OCI-LY7 (cell line): ENCODE measurements around the gene KCTD18. TPM values are rescaled to one million over a fixed set of nuclear protein-coding genes. Genes with fewer than 3 reads are reported as not detected.

Experiments used
- BruUV-seq: library from RNA; stranded (reverse); fragments of 400-500 nt; replicated peaks from 2 replicates; lab custom pipeline; 2021; lab: Mats Ljungman, UMichigan
- CTCF ChIA-PET: fragments of 300-600 bp; sonication (Branson Sonifier 250); formaldehyde crosslinking; loops from one replicate; lab custom pipeline; 2022; ENCODE audit warnings: antibody characterized with exemption; ENCODE audit not compliant: unreplicated experiment; lab: Charles Lee
- POLR2A ChIA-PET: fragments of 300-600 bp; sonication (Branson Sonifier 250); formaldehyde crosslinking; loops from one replicate; lab custom pipeline; 2022; ENCODE audit warnings: antibody characterized with exemption; lab: Charles Lee
- DNase-seq: peaks from one replicate; pipeline ENCODE4 v3.0.0-alpha.2; 2015; ENCODE audit warnings: low spot score
- H2AFZ ChIP-seq: fragments of 200-600 bp; sonication (generic), shearing (Covaris generic); 2 replicates; pipeline ENCODE4 v1.6.1; 2014; ENCODE audit warnings: mild to moderate bottlenecking, antibody characterized with exemption, low read length, moderate library complexity
- H3K27ac ChIP-seq: fragments of 200-600 bp; sonication (generic); 2 replicates; pipeline ENCODE4 v1.5.1; 2014; ENCODE audit warnings: mixed run types, low read depth, mild to moderate bottlenecking, moderate library complexity, low read length, inconsistent platforms; ENCODE audit not compliant: poor library complexity, severe bottlenecking
- H3K36me3 ChIP-seq: fragments of 200-600 bp; sonication (generic); 2 replicates; pipeline ENCODE4 v1.6.1; 2014; ENCODE audit warnings: mild to moderate bottlenecking, antibody characterized with exemption, low read length, moderate library complexity, mixed read lengths; ENCODE audit not compliant: insufficient read depth
- H3K4me1 ChIP-seq: fragments of 200-600 bp; sonication (generic); 2 replicates; pipeline ENCODE4 v1.5.1; 2014; ENCODE audit warnings: mild to moderate bottlenecking, low read length; ENCODE audit not compliant: insufficient read depth, poor library complexity, severe bottlenecking
- H3K4me2 ChIP-seq: fragments of 200-600 bp; sonication (generic); 2 replicates; pipeline ENCODE4 v1.6.1; 2014; ENCODE audit warnings: mild to moderate bottlenecking, low read length
- H3K4me3 ChIP-seq: fragments of 200-600 bp; sonication (generic); 2 replicates; pipeline ENCODE4 v1.5.1; 2014; ENCODE audit warnings: mild to moderate bottlenecking, low read depth, low read length; ENCODE audit not compliant: poor library complexity, severe bottlenecking
- H3K79me2 ChIP-seq: fragments of 200-600 bp; sonication (generic); 2 replicates; pipeline ENCODE4 v1.6.1; 2016; ENCODE audit warnings: low read depth, mild to moderate bottlenecking, low read length, moderate library complexity, mixed read lengths; ENCODE audit not compliant: insufficient read depth
- H3K9me2 ChIP-seq: fragments of 200-600 bp; sonication (generic); 2 replicates; pipeline ENCODE4 v1.6.1; 2016; ENCODE audit warnings: mild to moderate bottlenecking, low read length, mixed read lengths; ENCODE audit not compliant: insufficient read depth
- H3K9me3 ChIP-seq: fragments of 200-600 bp; sonication (generic); 2 replicates; pipeline ENCODE4 v1.6.1; 2014; ENCODE audit warnings: mild to moderate bottlenecking, mixed run types, low read length, mixed read lengths
- H4K20me1 ChIP-seq: fragments of 200-600 bp; sonication (generic); 2 replicates; pipeline ENCODE4 v1.6.1; 2014; ENCODE audit warnings: mild to moderate bottlenecking, antibody characterized with exemption, low read length, moderate library complexity, mixed read lengths; ENCODE audit not compliant: insufficient read depth
- CTCF ChIP-seq: fragments of 200-600 bp; sonication (generic); conservative IDR thresholded peaks from 2 replicates; pipeline ENCODE4 v1.5.1; 2014; ENCODE audit warnings: mild to moderate bottlenecking, antibody characterized with exemption, low read length, moderate library complexity, mixed read lengths
- EZH2phosphoT487 ChIP-seq: fragments of 200-600 bp; sonication (generic); IDR thresholded peaks from 2 replicates; pipeline ENCODE4 v1.6.1; 2018; ENCODE audit warnings: low read depth, borderline replicate concordance, mild to moderate bottlenecking, mixed run types, antibody characterized with exemption, low read length, moderate library complexity, mixed read lengths
- intact Hi-C: fragments of 100-400 bp; cut with micrococcal nuclease; formaldehyde crosslinking; loops from one replicate; pipeline ENCODE4 v1.10.0; 2022; ENCODE audit not compliant: unreplicated experiment
- total RNA-seq, 2 experiments: library from RNA; depleted of rRNA in 1 of 2; stranded (reverse); fragments of >200 nt in 1 of 2; shearing (Covaris generic) in 1 of 2; gene quantifications; 2 replicates each; pipeline ENCODE4 v1.2.3, GENCODE V29; 2014 to 2022

The KCTD18 gene
- total RNA-seq, 2 experiments from 2014 or later = 10.9 to 16.2 TPM

DNA sequence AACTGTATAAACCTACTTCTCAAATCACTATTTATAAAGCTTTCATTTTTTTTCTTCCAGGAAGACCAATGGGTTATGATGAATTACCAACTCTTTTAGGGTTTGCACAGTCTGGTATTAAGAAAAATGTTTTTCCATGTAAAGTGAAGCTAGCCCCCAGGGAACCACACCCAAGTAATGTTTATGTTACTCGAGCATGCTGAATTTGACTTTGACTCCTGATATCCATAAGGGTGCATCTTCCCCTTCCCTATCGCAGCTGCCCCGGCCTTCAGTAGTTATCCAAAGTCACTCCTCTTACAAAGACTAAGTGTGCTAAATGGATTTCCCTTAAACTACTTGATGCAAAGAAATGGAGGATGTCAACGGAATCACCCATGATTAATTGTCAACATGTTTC is 21.7 kb downstream of the KCTD18 start:
- no peaks in the 10 kb centered on the region for H3K4me1 ChIP-seq
- no TSS peak for BruUV-seq
- H3K4me2 ChIP-seq = no peak overlapping the region
- no peak for DNase-seq
- H3K27ac ChIP-seq = no peak overlapping the region
- no peak overlapping the region for H3K4me3 ChIP-seq
- no peak overlapping the region for H2AFZ ChIP-seq
- no peaks in the 10 kb centered on the region for H4K20me1 ChIP-seq
- CTCF ChIA-PET = no interaction called here
- H3K79me2 ChIP-seq = no peaks in the 10 kb centered on the region
- no peaks in the 10 kb centered on the region for H3K9me3 ChIP-seq
- H3K9me2 ChIP-seq = no peaks in the 10 kb centered on the region
- H3K36me3 ChIP-seq = peaks cover 31% of the 10 kb centered on the region
- POLR2A ChIA-PET = interaction anchor here (0.9 kb wide), 1 partner anchor 207 kb away, joined by 3 read pairs; no protein-coding TSS in a partner anchor
- TF ChIP-seq EZH2phosphoT487 (no peak), CTCF (no peak)
- intact Hi-C loops = no loop called here

DNA sequence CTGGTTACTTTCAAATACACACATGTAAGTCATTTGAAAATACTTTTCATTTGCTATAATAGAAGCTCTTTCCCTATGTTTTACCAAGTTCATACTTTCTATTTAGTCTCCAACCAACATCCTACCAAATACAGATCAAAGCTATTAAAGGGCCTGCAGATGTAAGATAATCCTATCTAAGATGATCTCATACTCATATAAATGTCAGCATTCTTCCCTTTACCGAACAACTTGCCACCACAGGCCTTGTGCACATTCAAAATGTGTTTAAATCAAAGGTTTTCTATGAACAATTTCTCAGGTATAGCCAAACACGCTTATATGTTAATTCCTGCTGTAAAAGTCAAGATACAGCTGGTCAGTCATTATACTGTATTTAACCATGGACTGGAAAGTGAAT is 23.3 kb downstream of the KCTD18 start:
- Histone ChIP-seq H3K4me3 (no peak overlapping the region), H3K36me3 (peaks cover 15% of the 10 kb centered on the region), H3K9me3 (no peaks in the 10 kb centered on the region), H3K4me2 (no peak overlapping the region), H3K9me2 (no peaks in the 10 kb centered on the region), H3K4me1 (no peaks in the 10 kb centered on the region), H3K27ac (no peak overlapping the region), H2AFZ (no peak overlapping the region), H3K79me2 (no peaks in the 10 kb centered on the region), H4K20me1 (no peaks in the 10 kb centered on the region)
- intact Hi-C loops = no loop called here
- ChIA-PET CTCF (interaction anchor here (0.5 to 1.1 kb wide), 2 partner anchors 238 to 531 kb away, joined by 3 read pairs; partner anchors contain the start of genes MAIP1 and TYW5), POLR2A (interaction anchor here (0.8 to 1.3 kb wide), 4 partner anchors 10 to 224 kb away, joined by 3 to 6 read pairs (median 4); no protein-coding TSS in a partner anchor)
- no peak for TF ChIP-seq EZH2phosphoT487
- TF ChIP-seq CTCF = no peak
- no peak for DNase-seq
- no TSS peak for BruUV-seq

- Histone ChIP-seq H3K79me2 (no peaks in the 10 kb centered on the region), H4K20me1 (no peaks in the 10 kb centered on the region), H3K9me2 (no peaks in the 10 kb centered on the region), H3K27ac (no peak overlapping the region), H3K36me3 (peaks cover 2% of the 10 kb centered on the region; the same call in 1 of the 2 replicates), H3K4me3 (no peak overlapping the region), H2AFZ (no peak overlapping the region), H3K4me1 (no peaks in the 10 kb centered on the region), H3K9me3 (no peaks in the 10 kb centered on the region), H3K4me2 (no peak overlapping the region)
- TF ChIP-seq EZH2phosphoT487 = no peak
- no peak for TF ChIP-seq CTCF
- no TSS peak for BruUV-seq
- ChIA-PET POLR2A (interaction anchor here (1.0 to 2.3 kb wide), 5 partner anchors 13 to 220 kb away, joined by 4 to 6 read pairs (median 4); no protein-coding TSS in a partner anchor), CTCF (interaction anchor here (0.5 to 2.3 kb wide), 4 partner anchors 9 to 219 kb away, joined by 3 to 6 read pairs (median 4); no protein-coding TSS in a partner anchor)
- intact Hi-C loops = no loop called here
- DNase-seq = no peak
These were observed 24.9 kb downstream of the KCTD18 start for GRCh38 chr2:200484934-200485333.
